GM23248 (cell line): ENCODE measurements around the gene NDEL1. TPM values are rescaled to one million over a fixed set of nuclear protein-coding genes. Genes with fewer than 3 reads are reported as not detected.

Experiments
- DNase-seq: peaks from one replicate; pipeline ENCODE4 v3.0.0-alpha.2; 2015
- H2AFZ ChIP-seq: fragments of 200-600 bp; sonication (generic); 2 replicates; pipeline ENCODE4 v1.6.1; 2016; ENCODE audit warnings: antibody characterized with exemption
- H3F3A ChIP-seq: fragments of 200-600 bp; sonication (generic); 2 replicates; pipeline ENCODE4 v1.6.1; 2016; ENCODE audit warnings: mild to moderate bottlenecking, antibody characterized with exemption, mixed run types; ENCODE audit not compliant: insufficient read depth
- H3K27ac ChIP-seq: fragments of 200-600 bp; sonication (generic); 2 replicates; pipeline ENCODE4 v1.5.1; 2016; ENCODE audit warnings: mild to moderate bottlenecking
- H3K27me3 ChIP-seq: fragments of 200-600 bp; sonication (generic); replicated peaks from 2 replicates; pipeline ENCODE4 v1.6.1; 2016; ENCODE audit warnings: mild to moderate bottlenecking; ENCODE audit not compliant: insufficient read depth
- H3K36me3 ChIP-seq: fragments of 200-600 bp; sonication (generic); 2 replicates; pipeline ENCODE4 v1.6.1; 2016; ENCODE audit warnings: low read depth, mild to moderate bottlenecking
- H3K4me1 ChIP-seq: fragments of 200-600 bp; sonication (generic); 2 replicates; pipeline ENCODE4 v1.6.1; 2016; ENCODE audit warnings: mild to moderate bottlenecking; ENCODE audit not compliant: insufficient read depth
- H3K4me2 ChIP-seq: fragments of 200-600 bp; sonication (generic); one replicate; pipeline ENCODE4 v1.6.1; 2016; ENCODE audit warnings: mild to moderate bottlenecking; ENCODE audit not compliant: unreplicated experiment
- H3K4me3 ChIP-seq: fragments of 200-600 bp; sonication (generic); 2 replicates; pipeline ENCODE4 v1.5.1; 2016; ENCODE audit warnings: mild to moderate bottlenecking
- H3K79me2 ChIP-seq: fragments of 200-600 bp; sonication (generic); 2 replicates; pipeline ENCODE4 v1.6.1; 2016; ENCODE audit warnings: mild to moderate bottlenecking; ENCODE audit not compliant: insufficient read depth
- H3K9ac ChIP-seq: fragments of 200-600 bp; sonication (generic); 2 replicates; pipeline ENCODE4 v1.6.1; 2016; ENCODE audit warnings: mild to moderate bottlenecking
- H3K9me2 ChIP-seq: fragments of 200-600 bp; sonication (generic); 2 replicates; pipeline ENCODE4 v1.6.1; 2016; ENCODE audit warnings: mixed run types, mild to moderate bottlenecking, moderate library complexity; ENCODE audit not compliant: insufficient read depth
- H3K9me3 ChIP-seq: fragments of 200-600 bp; sonication (generic); one replicate; pipeline ENCODE4 v1.6.1; 2017; ENCODE audit warnings: low read depth
- H4K20me1 ChIP-seq: fragments of 200-600 bp; sonication (generic); 2 replicates; pipeline ENCODE4 v1.6.0; 2016; ENCODE audit not compliant: insufficient read depth
- EZH2 ChIP-seq: fragments of 200-600 bp; sonication (generic); IDR thresholded peaks from 2 replicates; pipeline ENCODE4 v1.6.1; 2018; ENCODE audit warnings: antibody characterized with exemption, mild to moderate bottlenecking; ENCODE audit not compliant: insufficient read depth, poor library complexity, severe bottlenecking
- EZH2phosphoT487 ChIP-seq: fragments of 200-600 bp; sonication (generic); IDR thresholded peaks from 2 replicates; pipeline ENCODE4 v1.6.1; 2018; ENCODE audit warnings: antibody characterized with exemption, moderate library complexity, mild to moderate bottlenecking, low read depth; ENCODE audit not compliant: insufficient read depth
- WGBS, 2 experiments: methylation state at CpG; one replicate each; pipeline ENCODE4 v1.1.6; 2015 to 2017; ENCODE audit warnings: low lambda C conversion rate in 2 of 2, low coverage in 1 of 2; ENCODE audit errors: missing lambda C conversion rate in 2 of 2; 5-methylcytosine and 5-hydroxymethylcytosine counted together
- in situ Hi-C: fragments of 300-500 bp; cut with MboI; formaldehyde crosslinking; loops from 2 replicates; pipeline ENCODE4 v1.15.0; 2020
- polyA plus RNA-seq: library from polyadenylated mRNA; unstranded; fragments of >200 nt; fragmentation: Nextera tagmentation; extraction: Ambion mirVana; gene quantifications from 2 replicates; pipeline ENCODE4 v1.2.1, GENCODE V29; 2016
- total RNA-seq: library from RNA; depleted of rRNA; stranded (reverse); fragments of >200 nt; shearing (Covaris generic); gene quantifications from 2 replicates; pipeline ENCODE4 v1.2.3, GENCODE V29; 2014

Gene NDEL1
- total and polyA plus RNA-seq, 2 experiments from 2014 or later, result 74.9 to 111 TPM

GRCh38 chr17:8441690-8442089 is 6.0 kb downstream of the NDEL1 start:
- Histone ChIP-seq H3K9me3 (no peaks in the 10 kb centered on the region), H3K27ac (0 out of 2 replicates have a peak overlapping the region, but pooled peaks have one; percentile 1), H3K79me2 (peaks cover 100% of the 10 kb centered on the region), H4K20me1 (peaks cover 29% of the 10 kb centered on the region), H3F3A (peaks cover 31% of the 10 kb centered on the region; the same call in 1 of the 2 replicates), H3K27me3 (no peaks in the 10 kb centered on the region), H3K4me1 (peaks cover 31% of the 10 kb centered on the region), H2AFZ (no peak overlapping the region), H3K9me2 (no peaks in the 10 kb centered on the region), H3K4me2 (peak overlapping the region; percentile 5), H3K9ac (no peak overlapping the region), H3K36me3 (peaks cover 40% of the 10 kb centered on the region), H3K4me3 (no peak overlapping the region)
- no peak for DNase-seq
- in situ Hi-C loops, result no loop called here
- 94% methylated on average over 2 of the region's 2 CpGs for WGBS, 2 experiments
- TF ChIP-seq EZH2, result no peak
- TF ChIP-seq EZH2phosphoT487, result no peak

GRCh38 chr17:8442310-8442709 is 6.6 kb downstream of the NDEL1 start:
- H3K9me2 ChIP-seq, result no peaks in the 10 kb centered on the region
- H3F3A ChIP-seq, result peaks cover 31% of the 10 kb centered on the region; the same call in 1 of the 2 replicates
- TF ChIP-seq EZH2phosphoT487 (no peak), EZH2 (no peak)
- peaks cover 28% of the 10 kb centered on the region for H4K20me1 ChIP-seq
- no peak overlapping the region for H2AFZ ChIP-seq
- 75 to 76% methylated on average over 2 of the region's 2 CpGs for WGBS, 2 experiments
- in situ Hi-C loops, result no loop called here
- H3K9ac ChIP-seq, result no peak overlapping the region
- H3K4me1 ChIP-seq, result peaks cover 31% of the 10 kb centered on the region
- H3K27me3 ChIP-seq, result no peaks in the 10 kb centered on the region
- no peak overlapping the region for H3K4me3 ChIP-seq
- no peak overlapping the region for H3K4me2 ChIP-seq
- H3K27ac ChIP-seq, result no peak overlapping the region
- no peaks in the 10 kb centered on the region for H3K9me3 ChIP-seq
- H3K36me3 ChIP-seq, result peaks cover 46% of the 10 kb centered on the region
- H3K79me2 ChIP-seq, result peaks cover 100% of the 10 kb centered on the region
- DNase-seq, result no peak

- in situ Hi-C loops, result no loop called here
- DNase-seq, result no peak
- Histone ChIP-seq H3K79me2 (peaks cover 100% of the 10 kb centered on the region), H4K20me1 (peaks cover 23% of the 10 kb centered on the region), H3K27ac (no peak overlapping the region), H3K27me3 (no peaks in the 10 kb centered on the region), H3K36me3 (peaks cover 58% of the 10 kb centered on the region), H3K9me2 (no peaks in the 10 kb centered on the region), H3K4me1 (peaks cover 18% of the 10 kb centered on the region), H3K4me2 (no peak overlapping the region), H3K4me3 (no peak overlapping the region), H3F3A (peaks cover 31% of the 10 kb centered on the region; the same call in 1 of the 2 replicates), H3K9me3 (no peaks in the 10 kb centered on the region), H2AFZ (no peak overlapping the region), H3K9ac (no peak overlapping the region)
- TF ChIP-seq EZH2 (no peak), EZH2phosphoT487 (no peak)
- WGBS, 2 experiments, result 84% methylated on average over 7 of the region's 7 CpGs
Observed at GRCh38 chr17:8443756-8444155, 8.1 kb downstream of the NDEL1 start.

- H3K79me2 ChIP-seq, result peaks cover 100% of the 10 kb centered on the region
- no peak overlapping the region for H3K4me3 ChIP-seq
- in situ Hi-C loops, result no loop called here
- H3K9ac ChIP-seq, result no peak overlapping the region
- no peaks in the 10 kb centered on the region for H3K9me3 ChIP-seq
- no peaks in the 10 kb centered on the region for H3K27me3 ChIP-seq
- TF ChIP-seq EZH2 (no peak), EZH2phosphoT487 (no peak)
- WGBS, 2 experiments, result 64 to 70% methylated on average over 4 of the region's 4 CpGs
- peaks cover 18% of the 10 kb centered on the region for H3K4me1 ChIP-seq
- no peaks in the 10 kb centered on the region for H3K9me2 ChIP-seq
- no peak for DNase-seq
- H2AFZ ChIP-seq, result no peak overlapping the region
- peaks cover 21% of the 10 kb centered on the region for H4K20me1 ChIP-seq
- peaks cover 63% of the 10 kb centered on the region for H3K36me3 ChIP-seq
- peaks cover 35% of the 10 kb centered on the region; the same call in 1 of the 2 replicates for H3F3A ChIP-seq
- no peak overlapping the region for H3K4me2 ChIP-seq
- no peak overlapping the region for H3K27ac ChIP-seq
Observed at GRCh38 chr17:8444494-8444893, 8.8 kb downstream of the NDEL1 start.

- peaks cover 100% of the 10 kb centered on the region for H3K79me2 ChIP-seq
Observed at GRCh38 chr17:8445536-8445935, 9.9 kb downstream of the NDEL1 start.

More at GRCh38 chr17:8445536-8445935, 9.9 kb downstream of the NDEL1 start:
- no peaks in the 10 kb centered on the region for H3K9me3 ChIP-seq
- H3K9ac ChIP-seq, result 0 out of 2 replicates have a peak overlapping the region, but pooled peaks have one; percentile 8
- H3K4me3 ChIP-seq, result no peak overlapping the region
- H3K27ac ChIP-seq, result no peak overlapping the region
- no peak for DNase-seq
- peaks cover 62% of the 10 kb centered on the region for H3K36me3 ChIP-seq
- no peak overlapping the region for H3K4me2 ChIP-seq
- H3K9me2 ChIP-seq, result no peaks in the 10 kb centered on the region
- H3K4me1 ChIP-seq, result peaks cover 17% of the 10 kb centered on the region
- no peak overlapping the region for H2AFZ ChIP-seq
- 9 to 16% methylated on average over 4 of the region's 4 CpGs for WGBS, 2 experiments
- peaks cover 16% of the 10 kb centered on the region for H4K20me1 ChIP-seq
- in situ Hi-C loops, result no loop called here
- H3F3A ChIP-seq, result peaks cover 29% of the 10 kb centered on the region; the same call in 1 of the 2 replicates
- no peak for TF ChIP-seq EZH2phosphoT487
- TF ChIP-seq EZH2, result no peak
- H3K27me3 ChIP-seq, result no peaks in the 10 kb centered on the region
